Epithelial cell of proximal tubule (primary cell): ENCODE results near the gene ADCY2. TPM values are rescaled to one million over a fixed set of nuclear protein-coding genes. Genes with fewer than 3 reads are reported as not detected.

ENCODE experiments used
- DNase-seq: peaks from one replicate; pipeline ENCODE4 v3.0.0-alpha.2; 2011; ENCODE audit warnings: low read depth
- H3K4me3 ChIP-seq: 2 replicates; pipeline ENCODE4 v1.5.1; 2011; ENCODE audit warnings: low read depth, mild to moderate bottlenecking, low read length
- CTCF ChIP-seq: conservative IDR thresholded peaks from 2 replicates; pipeline ENCODE4 v1.5.1; 2012; ENCODE audit warnings: low read depth, mild to moderate bottlenecking, low read length
- total RNA-seq: library from RNA; depleted of rRNA; stranded (reverse); fragments of >200 nt; gene quantifications from 2 replicates; pipeline ENCODE4 v1.2.3, GENCODE V29; 2015

Gene ADCY2
- total RNA-seq, 1 donor from 2014 or later = 0.12 TPM

- no peak for DNase-seq
- H3K4me3 ChIP-seq = peak overlapping the region; percentile 87
- no peak for TF ChIP-seq CTCF
Measured at GRCh38 chr5:7869474-7870136, 473.7 kb downstream of the ADCY2 start.

- DNase-seq = no peak
- H3K4me3 ChIP-seq = peak overlapping the region; percentile 87
- peak; percentile 10 for TF ChIP-seq CTCF
Measured at GRCh38 chr5:7871653-7872052, 475.7 kb downstream of the ADCY2 start.

- peak overlapping the region; percentile 5 for H3K4me3 ChIP-seq
- DNase-seq = no peak
Measured at GRCh38 chr5:7872517-7873130, 476.7 kb downstream of the ADCY2 start.

GRCh38 chr5:7873216-7873615 lies 477.3 kb downstream of the ADCY2 start:
- no peak for TF ChIP-seq CTCF
- no peak for DNase-seq
- peak overlapping the region; percentile 5 for H3K4me3 ChIP-seq

More at GRCh38 chr5:7872517-7873130, 476.7 kb downstream of the ADCY2 start:
- no peak for TF ChIP-seq CTCF

- no peak overlapping the region for H3K4me3 ChIP-seq
- no peak for DNase-seq
Measured at GRCh38 chr5:7874639-7875038, 478.7 kb downstream of the ADCY2 start.

GRCh38 chr5:7875151-7875550 lies 479.2 kb downstream of the ADCY2 start:
- TF ChIP-seq CTCF = no peak

More at GRCh38 chr5:7874639-7875038, 478.7 kb downstream of the ADCY2 start:
- TF ChIP-seq CTCF = no peak

GRCh38 chr5:7876867-7877266 lies 480.9 kb downstream of the ADCY2 start:
- TF ChIP-seq CTCF = no peak
- H3K4me3 ChIP-seq = no peak overlapping the region
- no peak for DNase-seq

More at GRCh38 chr5:7875151-7875550, 479.2 kb downstream of the ADCY2 start:
- no peak overlapping the region for H3K4me3 ChIP-seq
- DNase-seq = no peak
